ENCODE measurements around the gene WFDC6.
"Not testable (repeated sequence)": the region's sequence is repeated elsewhere in the genome, so short reads cannot be mapped to it uniquely, and the experiment has no call there.

WFDC6 gene

GRCh38 chr20:45539382-45539781 is at the start of gene WFDC6:
WFDC6 (minus strand) TSS chr20:45539482; CDS start chr20:45539407, 75 bp downstream.
- no peak for DNase-seq

GRCh38 chr20:45588800-45589199 is 49.5 kb upstream of the WFDC6 start:
- Mint-ChIP-seq H3K4me1 (no peaks in the 10 kb centered on the region), H3K27ac (no peak overlapping the region), H3K4me3 (no peak overlapping the region), H3K27me3 (peaks cover 35% of the 10 kb centered on the region), H3K9me3 (no peaks in the 10 kb centered on the region)
- no peak for ATAC-seq
- no peak for DNase-seq

More at GRCh38 chr20:45539382-45539781, at the start of gene WFDC6:
- Mint-ChIP-seq H3K4me3 (no peak within 1 kb of the TSS), H3K27me3 (peaks cover 21% of the 10 kb centered on the region), H3K4me1 (no peaks in the 10 kb centered on the region), H3K9me3 (no peaks in the 10 kb centered on the region), H3K27ac (no peak within 1 kb of the TSS)
- no peak for ATAC-seq

GRCh38 chr20:45585986-45586385 is 46.7 kb upstream of the WFDC6 start:
- DNase-seq, H3K4me3 Mint-ChIP-seq, H3K4me1 Mint-ChIP-seq, H3K27ac Mint-ChIP-seq, ATAC-seq, H3K9me3 Mint-ChIP-seq: not testable (repeated sequence)
- peaks cover 14% of the 10 kb centered on the region for H3K27me3 Mint-ChIP-seq

- H3K27ac Mint-ChIP-seq, H3K4me3 Mint-ChIP-seq, DNase-seq, ATAC-seq, H3K9me3 Mint-ChIP-seq, H3K4me1 Mint-ChIP-seq: not testable (repeated sequence)
- peaks cover 16% of the 10 kb centered on the region for H3K27me3 Mint-ChIP-seq
These were observed 45.0 kb upstream of the WFDC6 start for GRCh38 chr20:45584294-45584693.

- Mint-ChIP-seq H3K9me3 (no peaks in the 10 kb centered on the region), H3K27me3 (peaks cover 14% of the 10 kb centered on the region), H3K4me3 (no peak overlapping the region), H3K4me1 (no peaks in the 10 kb centered on the region), H3K27ac (no peak overlapping the region)
- ATAC-seq: no peak
- DNase-seq: no peak
These were observed 44.2 kb upstream of the WFDC6 start for GRCh38 chr20:45583502-45583901.

- H3K4me1 Mint-ChIP-seq: no peaks in the 10 kb centered on the region
- no peak for ATAC-seq
These were observed 42.4 kb upstream of the WFDC6 start for GRCh38 chr20:45581702-45582101.

GRCh38 chr20:45579184-45579583 is 39.9 kb upstream of the WFDC6 start, which contains the start of gene WFDC8:
WFDC8 (minus strand) TSS chr20:45579284; CDS start chr20:45579247, 37 bp downstream.
- ATAC-seq (no peak), DNase-seq (no peak)
- Mint-ChIP-seq H3K9me3 (no peaks in the 10 kb centered on the region), H3K27ac (peak within 1 kb of the TSS in 1 of 2 donors; percentile 14), H3K27me3 (peaks cover 20% of the 10 kb centered on the region), H3K4me1 (no peaks in the 10 kb centered on the region), H3K4me3 (no peak within 1 kb of the TSS)

More at GRCh38 chr20:45581702-45582101, 42.4 kb upstream of the WFDC6 start:
- no peak overlapping the region for H3K4me3 Mint-ChIP-seq
- H3K9me3 Mint-ChIP-seq: no peaks in the 10 kb centered on the region
- no peak for DNase-seq
- H3K27me3 Mint-ChIP-seq: peaks cover 11% of the 10 kb centered on the region
- H3K27ac Mint-ChIP-seq: peak overlapping the region in 1 of 2 donors; percentile 4

GRCh38 chr20:45578231-45578630 is 38.9 kb upstream of the WFDC6 start:
- Mint-ChIP-seq H3K4me3 (no peak overlapping the region), H3K27ac (no peak overlapping the region), H3K27me3 (peaks cover 20% of the 10 kb centered on the region), H3K4me1 (no peaks in the 10 kb centered on the region), H3K9me3 (no peaks in the 10 kb centered on the region)
- DNase-seq (no peak), ATAC-seq (no peak)

GRCh38 chr20:45576995-45577394 is 37.7 kb upstream of the WFDC6 start:
- H3K27ac Mint-ChIP-seq: no peak overlapping the region
- no peak overlapping the region for H3K4me3 Mint-ChIP-seq
- ATAC-seq: no peak

GRCh38 chr20:45575931-45576330 is 36.6 kb upstream of the WFDC6 start:
- peaks cover 30% of the 10 kb centered on the region for H3K27me3 Mint-ChIP-seq
- DNase-seq (no peak), ATAC-seq (no peak)
- no peaks in the 10 kb centered on the region for H3K9me3 Mint-ChIP-seq
- no peaks in the 10 kb centered on the region for H3K4me1 Mint-ChIP-seq
- H3K27ac Mint-ChIP-seq: no peak overlapping the region
- H3K4me3 Mint-ChIP-seq: no peak overlapping the region

More at GRCh38 chr20:45576995-45577394, 37.7 kb upstream of the WFDC6 start:
- Mint-ChIP-seq H3K4me1 (no peaks in the 10 kb centered on the region), H3K27me3 (peaks cover 20% of the 10 kb centered on the region), H3K9me3 (no peaks in the 10 kb centered on the region)
- no peak for DNase-seq

- H3K4me1 Mint-ChIP-seq, H3K27me3 Mint-ChIP-seq, H3K4me3 Mint-ChIP-seq, H3K9me3 Mint-ChIP-seq, H3K27ac Mint-ChIP-seq, DNase-seq, ATAC-seq: not testable (repeated sequence)
These were observed 30.4 kb upstream of the WFDC6 start for GRCh38 chr20:45569650-45570049.

- Mint-ChIP-seq H3K9me3 (peaks cover 4% of the 10 kb centered on the region in 2 donors), H3K27me3 (no peaks in the 10 kb centered on the region), H3K4me1 (no peaks in the 10 kb centered on the region), H3K27ac (no peak overlapping the region), H3K4me3 (no peak overlapping the region)
- ATAC-seq (no peak), DNase-seq (no peak)
These were observed 25.5 kb upstream of the WFDC6 start for GRCh38 chr20:45564760-45565276.

GRCh38 chr20:45555198-45555597 is 15.9 kb upstream of the WFDC6 start:
- Mint-ChIP-seq H3K4me1 (no peaks in the 10 kb centered on the region), H3K9me3 (peaks cover 0 to 3% of the 10 kb centered on the region in 2 donors), H3K27ac (no peak overlapping the region), H3K4me3 (no peak overlapping the region), H3K27me3 (peaks cover 17% of the 10 kb centered on the region)
- ATAC-seq (no peak), DNase-seq (no peak)

GRCh38 chr20:45552456-45552855 is 13.2 kb upstream of the WFDC6 start:
- Mint-ChIP-seq H3K27me3 (peaks cover 6% of the 10 kb centered on the region), H3K4me3 (no peak overlapping the region), H3K27ac (no peak overlapping the region), H3K9me3 (peaks cover 0 to 8% of the 10 kb centered on the region in 2 donors), H3K4me1 (no peaks in the 10 kb centered on the region)
- ATAC-seq (no peak), DNase-seq (no peak)

GRCh38 chr20:45550765-45551164 is 11.5 kb upstream of the WFDC6 start:
- Mint-ChIP-seq H3K27ac (no peak overlapping the region), H3K4me1 (no peaks in the 10 kb centered on the region), H3K9me3 (peaks cover 0 to 8% of the 10 kb centered on the region in 2 donors), H3K4me3 (no peak overlapping the region), H3K27me3 (peaks cover 6% of the 10 kb centered on the region)
- no peak for ATAC-seq
- no peak for DNase-seq

- no peak overlapping the region for H3K27ac Mint-ChIP-seq
- peaks cover 0 to 8% of the 10 kb centered on the region in 2 donors for H3K9me3 Mint-ChIP-seq
- ATAC-seq (no peak), DNase-seq (no peak)
- no peak overlapping the region for H3K4me3 Mint-ChIP-seq
- H3K4me1 Mint-ChIP-seq: no peaks in the 10 kb centered on the region
- peaks cover 21% of the 10 kb centered on the region for H3K27me3 Mint-ChIP-seq
These were observed 9.1 kb upstream of the WFDC6 start for GRCh38 chr20:45548410-45548809.

- DNase-seq: no peak
- H3K4me1 Mint-ChIP-seq: no peaks in the 10 kb centered on the region
These were observed 8.0 kb upstream of the WFDC6 start, which contains the start of gene EPPIN for GRCh38 chr20:45547206-45547770. EPPIN (minus strand) TSS chr20:45547401; CDS start chr20:45547357, 44 bp downstream.

More at GRCh38 chr20:45547206-45547770, 8.0 kb upstream of the WFDC6 start, which contains the start of gene EPPIN:
- H3K27ac Mint-ChIP-seq: no peak within 1 kb of the TSS
- peaks cover 0 to 8% of the 10 kb centered on the region in 2 donors for H3K9me3 Mint-ChIP-seq
- H3K4me3 Mint-ChIP-seq: no peak within 1 kb of the TSS
- ATAC-seq: no peak
- peaks cover 22% of the 10 kb centered on the region for H3K27me3 Mint-ChIP-seq
